Stomach (tissue), 4 donors: ENCODE data around the gene OFD1.

Source experiments
- POLR2A ChIP-seq, 4 donors: fragments of 450-650 bp; IDR thresholded peaks; one replicate each; pipeline ENCODE4 v1.6.1; 2016; ENCODE audit warnings: antibody characterized with exemption in 4 of 4, control low read depth in 2 of 4, mild to moderate bottlenecking in 1 of 4, moderate library complexity in 1 of 4
- POLR2AphosphoS5 ChIP-seq, 3 donors: sonication (generic); formaldehyde crosslinking; IDR thresholded peaks; one replicate each; pipeline ENCODE4 v1.6.1; 2016; ENCODE audit warnings: antibody characterized with exemption in 3 of 3
- TF ChIP-seq, protein P1 (sequence below), 7 experiments: fragments of 450-650 bp in 4 of 7; fragments of 200-600 bp in 3 of 7; sonication (generic) in 3 of 7; IDR thresholded peaks; one replicate each; pipeline ENCODE4 v1.5.1; 2016 to 2019; ENCODE audit warnings: antibody characterized with exemption in 7 of 7, control low read depth in 2 of 7, mild to moderate bottlenecking in 1 of 7

- TF ChIP-seq, protein P1, sequence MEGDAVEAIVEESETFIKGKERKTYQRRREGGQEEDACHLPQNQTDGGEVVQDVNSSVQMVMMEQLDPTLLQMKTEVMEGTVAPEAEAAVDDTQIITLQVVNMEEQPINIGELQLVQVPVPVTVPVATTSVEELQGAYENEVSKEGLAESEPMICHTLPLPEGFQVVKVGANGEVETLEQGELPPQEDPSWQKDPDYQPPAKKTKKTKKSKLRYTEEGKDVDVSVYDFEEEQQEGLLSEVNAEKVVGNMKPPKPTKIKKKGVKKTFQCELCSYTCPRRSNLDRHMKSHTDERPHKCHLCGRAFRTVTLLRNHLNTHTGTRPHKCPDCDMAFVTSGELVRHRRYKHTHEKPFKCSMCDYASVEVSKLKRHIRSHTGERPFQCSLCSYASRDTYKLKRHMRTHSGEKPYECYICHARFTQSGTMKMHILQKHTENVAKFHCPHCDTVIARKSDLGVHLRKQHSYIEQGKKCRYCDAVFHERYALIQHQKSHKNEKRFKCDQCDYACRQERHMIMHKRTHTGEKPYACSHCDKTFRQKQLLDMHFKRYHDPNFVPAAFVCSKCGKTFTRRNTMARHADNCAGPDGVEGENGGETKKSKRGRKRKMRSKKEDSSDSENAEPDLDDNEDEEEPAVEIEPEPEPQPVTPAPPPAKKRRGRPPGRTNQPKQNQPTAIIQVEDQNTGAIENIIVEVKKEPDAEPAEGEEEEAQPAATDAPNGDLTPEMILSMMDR (IDR thresholded peaks at IDR 0.05), result no peak
- TF ChIP-seq POLR2A (IDR thresholded peaks at IDR 0.05) (no peak), POLR2AphosphoS5 (IDR thresholded peaks at IDR 0.05) (peak; percentile 12 to 48 (median 12))
Measured at GRCh38 chrX:13742397-13743176, 8.0 kb downstream of the OFD1 start.
